Breast epithelium (tissue), 3 donors: ENCODE data around the gene OBSCN.

Experiments
- POLR2A ChIP-seq: fragments of 450-650 bp; IDR thresholded peaks from one replicate; pipeline ENCODE4 v1.6.1; 2016; ENCODE audit warnings: antibody characterized with exemption, mild to moderate bottlenecking, moderate library complexity
- POLR2AphosphoS5 ChIP-seq, 3 donors: sonication (generic); formaldehyde crosslinking; IDR thresholded peaks; one replicate each; pipeline ENCODE4 v1.6.1; 2017; ENCODE audit warnings: antibody characterized with exemption in 3 of 3
- TF ChIP-seq, protein P1 (sequence below), 3 donors: fragments of 450-650 bp; IDR thresholded peaks; one replicate each; pipeline ENCODE4 v1.5.1; 2016 to 2017; ENCODE audit warnings: antibody characterized with exemption in 3 of 3, mild to moderate bottlenecking in 3 of 3, moderate library complexity in 3 of 3

DNA sequence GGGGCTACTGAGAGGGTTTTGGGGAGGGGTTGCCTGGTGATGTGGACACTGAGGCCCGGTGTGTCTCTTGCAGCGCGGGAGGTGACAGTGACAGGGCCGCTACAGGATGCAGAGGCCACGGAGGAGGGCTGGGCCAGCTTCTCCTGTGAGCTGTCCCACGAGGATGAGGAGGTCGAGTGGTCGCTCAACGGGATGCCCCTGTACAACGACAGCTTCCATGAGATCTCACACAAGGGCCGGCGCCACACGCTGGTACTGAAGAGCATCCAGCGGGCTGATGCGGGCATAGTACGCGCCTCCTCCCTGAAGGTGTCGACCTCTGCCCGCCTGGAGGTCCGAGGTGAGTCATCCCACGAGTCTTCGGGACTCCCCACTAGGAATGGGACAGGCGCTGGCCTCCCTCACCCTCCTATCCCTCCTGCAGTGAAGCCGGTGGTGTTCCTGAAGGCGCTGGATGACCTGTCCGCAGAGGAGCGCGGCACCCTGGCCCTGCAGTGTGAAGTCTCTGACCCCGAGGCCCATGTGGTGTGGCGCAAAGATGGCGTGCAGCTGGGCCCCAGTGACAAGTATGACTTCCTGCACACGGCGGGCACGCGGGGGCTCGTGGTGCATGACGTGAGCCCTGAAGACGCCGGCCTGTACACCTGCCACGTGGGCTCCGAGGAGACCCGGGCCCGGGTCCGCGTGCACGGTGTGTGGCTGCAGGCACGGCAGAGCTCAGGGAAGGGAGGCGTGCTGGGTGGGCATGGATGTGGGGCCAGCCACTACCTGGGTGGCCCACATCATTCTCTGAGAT is 72.5 kb downstream of the OBSCN start:
- TF ChIP-seq, protein P1, sequence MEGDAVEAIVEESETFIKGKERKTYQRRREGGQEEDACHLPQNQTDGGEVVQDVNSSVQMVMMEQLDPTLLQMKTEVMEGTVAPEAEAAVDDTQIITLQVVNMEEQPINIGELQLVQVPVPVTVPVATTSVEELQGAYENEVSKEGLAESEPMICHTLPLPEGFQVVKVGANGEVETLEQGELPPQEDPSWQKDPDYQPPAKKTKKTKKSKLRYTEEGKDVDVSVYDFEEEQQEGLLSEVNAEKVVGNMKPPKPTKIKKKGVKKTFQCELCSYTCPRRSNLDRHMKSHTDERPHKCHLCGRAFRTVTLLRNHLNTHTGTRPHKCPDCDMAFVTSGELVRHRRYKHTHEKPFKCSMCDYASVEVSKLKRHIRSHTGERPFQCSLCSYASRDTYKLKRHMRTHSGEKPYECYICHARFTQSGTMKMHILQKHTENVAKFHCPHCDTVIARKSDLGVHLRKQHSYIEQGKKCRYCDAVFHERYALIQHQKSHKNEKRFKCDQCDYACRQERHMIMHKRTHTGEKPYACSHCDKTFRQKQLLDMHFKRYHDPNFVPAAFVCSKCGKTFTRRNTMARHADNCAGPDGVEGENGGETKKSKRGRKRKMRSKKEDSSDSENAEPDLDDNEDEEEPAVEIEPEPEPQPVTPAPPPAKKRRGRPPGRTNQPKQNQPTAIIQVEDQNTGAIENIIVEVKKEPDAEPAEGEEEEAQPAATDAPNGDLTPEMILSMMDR (IDR thresholded peaks at IDR 0.05): no peak
- no peak for TF ChIP-seq POLR2A
- TF ChIP-seq POLR2AphosphoS5 (IDR thresholded peaks at IDR 0.05): no peak
